ENCODE measurements around the gene TGFB2.

- TF ChIP-seq POLR2A (IDR thresholded peaks at IDR 0.05; ENCODE audit: low read length) (no peak), GATA1 (IDR thresholded peaks at IDR 0.05; ENCODE audit: low read depth, low read length) (no peak)
These were observed 35.2 kb downstream of the TGFB2 start for GRCh38 chr1:218380125-218380977.

Measured in erythroblast (primary cell).